HepG2 (cell line): ENCODE measurements around the gene COL18A1. TPM values are rescaled to one million over a fixed set of nuclear protein-coding genes. Genes with fewer than 3 reads are reported as not detected.

ENCODE experiments used
- ATAC-seq: fragments of 200-7000 bp; cut with Tn5 transposase; 3 replicates; pipeline ENCODE4 v1.9.1; 2020; ENCODE audit warnings: mild to moderate bottlenecking, moderate library complexity
- BruUV-seq: library from RNA; stranded (reverse); fragments of 400-500 nt; replicated peaks from 2 replicates; lab custom pipeline; 2021; lab: Mats Ljungman, UMichigan
- CTCF ChIA-PET: fragments of 300-600 bp; formaldehyde crosslinking; extraction: SDS; loops from one replicate; lab custom pipeline; 2021; ENCODE audit warnings: low total read pairs, inconsistent platforms, low intra/inter-chr PET ratio; lab: Yijun Ruan, JAX
- POLR2A ChIA-PET: fragments of 350-600 bp; sonication (Branson Sonifier 250); formaldehyde crosslinking; loops from one replicate; lab custom pipeline; 2020; ENCODE audit warnings: antibody characterized with exemption, inconsistent platforms; lab: Yijun Ruan, JAX
- DNase-seq: peaks from one replicate; pipeline ENCODE4 v3.0.0-alpha.2; 2015; ENCODE audit warnings: low spot score
- FAIRE-seq: peaks from 3 replicates; lab custom pipeline; 2011; peaks lifted over from hg19 to GRCh38; lab: Jason Lieb, UNC
- H2AFZ ChIP-seq: one replicate; pipeline ENCODE4 v1.6.1; 2011; ENCODE audit warnings: low read length, inconsistent platforms
- H3K27ac ChIP-seq: fragments of 300-600 bp; 3 replicates; pipeline ENCODE4 v1.8.0; 2011; ENCODE audit warnings: mixed run types, mild to moderate bottlenecking, mixed read lengths, low read length, inconsistent platforms; ENCODE audit not compliant: insufficient read depth; ENCODE audit errors: extremely low read length
- H3K27me3 ChIP-seq, 2 experiments: fragments of 200-600 bp in 1 of 2; 2 replicates in 1 of 2; 3 replicates in 1 of 2; pipeline versions ENCODE4 v1.6.0 to v1.8.0; 2011; ENCODE audit warnings: low read length in 2 of 2, mild to moderate bottlenecking in 2 of 2, moderate library complexity in 2 of 2, inconsistent platforms in 1 of 2; ENCODE audit not compliant: insufficient read depth in 2 of 2, control insufficient read depth in 1 of 2
- H3K36me3 ChIP-seq, 2 experiments: fragments of 200-600 bp in 1 of 2; replicated peaks in 1 of 2; 2 replicates in 1 of 2; 3 replicates in 1 of 2; pipeline versions ENCODE4 v1.5.1 to v1.8.0; 2011; ENCODE audit warnings: low read length in 2 of 2, inconsistent platforms in 1 of 2; ENCODE audit not compliant: insufficient read depth in 2 of 2, control insufficient read depth in 1 of 2
- H3K4me1 ChIP-seq: 2 replicates; pipeline ENCODE4 v1.5.1; 2012; ENCODE audit warnings: low read length, inconsistent platforms; ENCODE audit not compliant: insufficient read depth
- H3K4me2 ChIP-seq: 2 replicates; pipeline ENCODE4 v1.6.0; 2011; ENCODE audit warnings: low read depth, low read length, inconsistent platforms
- H3K4me3 ChIP-seq, 3 experiments: fragments of 200-600 bp in 1 of 3; sonication (generic), shearing (Covaris generic) in 1 of 3; replicated peaks in 1 of 3; 2 replicates each; pipeline ENCODE4 v1.5.1; 2011 to 2016; ENCODE audit warnings: low read length in 3 of 3, inconsistent platforms in 2 of 3, low read depth in 2 of 3, mild to moderate bottlenecking in 2 of 3, control low read depth in 1 of 3, mixed read lengths in 1 of 3; ENCODE audit not compliant: insufficient read depth in 1 of 3
- H3K79me2 ChIP-seq: one replicate; pipeline ENCODE4 v1.6.1; 2011; ENCODE audit warnings: low read length, inconsistent platforms; ENCODE audit not compliant: insufficient read depth
- H3K9ac ChIP-seq: 2 replicates; pipeline ENCODE4 v1.6.0; 2011; ENCODE audit warnings: mild to moderate bottlenecking, low read depth, low read length, inconsistent platforms; ENCODE audit not compliant: insufficient read depth
- H3K9me3 ChIP-seq: 2 replicates; pipeline ENCODE4 v1.5.1; 2012; ENCODE audit warnings: mild to moderate bottlenecking, low read length
- H4K20me1 ChIP-seq: 2 replicates; pipeline ENCODE4 v1.6.0; 2011; ENCODE audit warnings: inconsistent platforms, mild to moderate bottlenecking, low read length, moderate library complexity; ENCODE audit not compliant: insufficient read depth
- AHR ChIP-seq: IDR thresholded peaks from 2 replicates; pipeline ENCODE4 v1.6.1; 2018; ENCODE audit warnings: missing genetic modification reagents, missing compliant biosample characterization
- ARID5B ChIP-seq: IDR thresholded peaks from 2 replicates; pipeline ENCODE4 v1.4.0; 2020; ENCODE audit warnings: mild to moderate bottlenecking, missing genetic modification reagents
- ATF7-NPFF ChIP-seq: sonication (generic); formaldehyde crosslinking; IDR thresholded peaks from 2 replicates; pipeline ENCODE4 v1.8.1; 2023; ENCODE audit warnings: mild to moderate bottlenecking, low read depth, missing genetic modification reagents, moderate library complexity
- GMEB2 ChIP-seq: IDR thresholded peaks from 2 replicates; pipeline ENCODE4 v1.6.1; 2016; ENCODE audit warnings: missing biosample characterization, missing genetic modification reagents, low read depth
- ISL2 ChIP-seq: sonication (generic); formaldehyde crosslinking; IDR thresholded peaks from 2 replicates; pipeline ENCODE4 v1.5.0; 2020; ENCODE audit warnings: missing genetic modification reagents
- MBNL3 ChIP-seq: fragments of 250-450 bp; sonication (Bioruptor Pico); conservative IDR thresholded peaks from 2 replicates; pipeline ENCODE4 v1.8.0; 2022; ENCODE audit warnings: mild to moderate bottlenecking, inconsistent platforms
- SNAPC4 ChIP-seq: sonication (generic); formaldehyde crosslinking; IDR thresholded peaks from 2 replicates; pipeline ENCODE4 v1.4.0; 2020; ENCODE audit warnings: mild to moderate bottlenecking, missing genetic modification reagents
- SOX5 ChIP-seq: IDR thresholded peaks from 2 replicates; pipeline ENCODE4 v1.6.1; 2016; ENCODE audit warnings: borderline replicate concordance
- TEAD3 ChIP-seq: optimal IDR thresholded peaks from 2 replicates; pipeline ENCODE3; 2016; ENCODE audit warnings: borderline replicate concordance
- ZNF101 ChIP-seq: sonication (generic); formaldehyde crosslinking; IDR thresholded peaks from 2 replicates; pipeline ENCODE4 v1.4.0; 2020; ENCODE audit warnings: mild to moderate bottlenecking, low read depth, missing genetic modification reagents, borderline replicate concordance
- ZNF878 ChIP-seq: sonication (generic); formaldehyde crosslinking; IDR thresholded peaks from 2 replicates; pipeline ENCODE4 v1.8.1; 2023; ENCODE audit warnings: mild to moderate bottlenecking, missing genetic modification reagents, moderate library complexity
- ZSCAN29 ChIP-seq: sonication (generic); formaldehyde crosslinking; conservative IDR thresholded peaks from 2 replicates; pipeline ENCODE4 v1.4.0; 2020; ENCODE audit warnings: mild to moderate bottlenecking, missing genetic modification reagents
- WGBS: methylation state at CpG from one replicate; pipeline ENCODE4 v1.1.6; 2017; ENCODE audit warnings: low lambda C conversion rate; 5-methylcytosine and 5-hydroxymethylcytosine counted together
- in situ Hi-C: cut with HindIII; loops from 2 replicates; pipeline ENCODE4 v1.10.0; 2017; ENCODE audit warnings: low pct_unique_long_range_greater_than_20kb; ENCODE audit not compliant: extremely low pct_ligation_motif_present
- intact Hi-C: fragments of 100-400 bp; cut with micrococcal nuclease; formaldehyde crosslinking; loops from one replicate; pipeline ENCODE4 v1.10.0; 2022; ENCODE audit not compliant: unreplicated experiment
- polyA plus RNA-seq, 8 experiments: library from polyadenylated mRNA; depleted of rRNA in 3 of 8; stranded (reverse) in 7 of 8; unstranded in 1 of 8; fragments of >200 nt; fragmentation: Illumina TruSeq in 4 of 8; extraction: Trizol in 4 of 8; gene quantifications; 2 replicates each; pipeline versions ENCODE4 v1.2.1 to v1.2.3, GENCODE V29; 2011 to 2016; ENCODE audit warnings: low read depth in 4 of 8, missing spikeins in 1 of 8, mixed read lengths in 1 of 8; ENCODE audit not compliant: insufficient read depth in 1 of 8
- total RNA-seq, 5 experiments: library from RNA; depleted of rRNA; stranded (reverse); fragments of >200 nt; fragmentation: Illumina TruSeq; extraction: Trizol; gene quantifications; 2 replicates each; pipeline ENCODE4 v1.2.3, GENCODE V29; 2016; ENCODE audit warnings: low read depth in 1 of 5

COL18A1 gene
- total and polyA plus RNA-seq, 2 of the 13 experiments (the other 11 are each of a cell fraction or from before 2014, with no cell fraction given), result 79.0 to 102 TPM

GRCh38 chr21:45454060-45454925 is 49.3 kb downstream of the COL18A1 start:
- ChIA-PET POLR2A (interaction anchor here (2.1 to 2.4 kb wide), 2 partner anchors 15 to 18 kb away, joined by 7 to 12 read pairs; no protein-coding TSS in a partner anchor), CTCF (no interaction called here)
- no peaks in the 10 kb centered on the region for H3K9me3 ChIP-seq
- intact Hi-C loops, result no loop called here
- H3K9ac ChIP-seq, result no peak overlapping the region
- no peak overlapping the region for H2AFZ ChIP-seq
- in situ Hi-C loops, result no loop called here
- H3K79me2 ChIP-seq, result peaks cover 62% of the 10 kb centered on the region
- H4K20me1 ChIP-seq, result no peaks in the 10 kb centered on the region
- H3K4me3 ChIP-seq, result no peak overlapping the region
- ATAC-seq (peak; percentile 11), DNase-seq (no peak), FAIRE-seq (no peak)
- H3K4me1 ChIP-seq, result peaks cover 69% of the 10 kb centered on the region
- WGBS, result 93% methylated on average over 8 of the region's 24 CpGs
- no peaks in the 10 kb centered on the region for H3K27me3 ChIP-seq
- H3K27ac ChIP-seq, result peak overlapping the region; percentile 38
- H3K4me2 ChIP-seq, result no peak overlapping the region
- no TSS peak for BruUV-seq
- peaks cover 0 to 2% of the 10 kb centered on the region in 2 experiments; a peak in 2 of 5 replicates for H3K36me3 ChIP-seq
- TF ChIP-seq GMEB2 (CRISPR knock-in tag) (no peak), ISL2 (CRISPR knock-in tag) (no peak), ARID5B (CRISPR knock-in tag) (no peak), ZNF101 (CRISPR knock-in tag) (no peak), ATF7-NPFF (no peak), SNAPC4 (CRISPR knock-in tag) (no peak), TEAD3 (CRISPR knock-in tag) (no peak), ZNF878 (CRISPR knock-in tag) (no peak), ZSCAN29 (CRISPR knock-in tag) (no peak), AHR (CRISPR knock-in tag) (no peak), SOX5 (CRISPR knock-in tag) (no peak), MBNL3 (CRISPR knock-in tag) (no peak)
